ENCODE data around the gene PMPCB. TPM values are rescaled to one million over a fixed set of nuclear protein-coding genes. Genes with fewer than 3 reads are reported as not detected.

PMPCB gene, protein sequence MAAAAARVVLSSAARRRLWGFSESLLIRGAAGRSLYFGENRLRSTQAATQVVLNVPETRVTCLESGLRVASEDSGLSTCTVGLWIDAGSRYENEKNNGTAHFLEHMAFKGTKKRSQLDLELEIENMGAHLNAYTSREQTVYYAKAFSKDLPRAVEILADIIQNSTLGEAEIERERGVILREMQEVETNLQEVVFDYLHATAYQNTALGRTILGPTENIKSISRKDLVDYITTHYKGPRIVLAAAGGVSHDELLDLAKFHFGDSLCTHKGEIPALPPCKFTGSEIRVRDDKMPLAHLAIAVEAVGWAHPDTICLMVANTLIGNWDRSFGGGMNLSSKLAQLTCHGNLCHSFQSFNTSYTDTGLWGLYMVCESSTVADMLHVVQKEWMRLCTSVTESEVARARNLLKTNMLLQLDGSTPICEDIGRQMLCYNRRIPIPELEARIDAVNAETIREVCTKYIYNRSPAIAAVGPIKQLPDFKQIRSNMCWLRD
- 57.3 and 61.1 TPM in 2 replicates for total RNA-seq

DNA sequence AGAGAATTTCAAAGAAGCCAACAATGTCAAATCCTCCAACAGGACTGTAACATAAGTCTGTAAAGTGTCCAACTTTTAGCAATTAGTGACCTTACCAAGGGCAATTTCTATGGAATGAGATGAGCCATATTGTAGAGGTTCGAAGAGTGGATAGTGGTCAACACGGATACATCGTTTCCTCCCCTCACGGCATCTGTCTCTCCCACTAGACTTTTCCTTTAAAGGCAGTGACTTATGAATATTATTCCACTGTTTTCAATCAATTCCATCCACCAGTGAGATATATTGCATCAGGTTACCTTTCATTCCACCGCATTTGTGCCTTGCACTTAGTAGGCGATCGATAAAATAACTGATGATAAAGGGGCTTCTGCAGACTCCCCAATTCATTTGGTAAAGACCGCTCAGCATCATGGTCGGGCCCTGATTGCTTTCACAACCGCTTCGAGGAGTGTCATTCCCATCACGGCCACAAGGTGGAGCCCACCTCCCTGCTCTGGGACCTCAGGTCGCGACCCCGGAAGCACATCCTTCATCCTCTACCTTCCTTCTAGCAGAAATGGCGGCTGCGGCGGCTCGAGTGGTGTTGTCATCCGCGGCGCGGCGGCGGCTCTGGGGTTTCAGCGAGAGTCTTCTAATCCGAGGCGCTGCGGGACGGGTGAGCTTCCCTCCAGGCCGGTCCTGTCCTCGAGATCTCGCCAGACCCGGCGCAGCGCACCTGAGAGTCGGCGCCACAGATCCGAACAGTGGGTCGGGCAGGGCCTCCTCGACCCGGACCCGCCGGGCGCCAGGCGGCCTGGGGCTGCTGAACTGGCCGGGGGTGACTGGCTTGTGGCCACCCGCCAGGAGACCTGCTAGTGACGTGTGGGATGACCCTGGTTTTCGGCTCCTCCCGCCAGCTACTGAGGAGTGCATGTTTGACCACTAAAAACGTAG lies at the start of gene PMPCB:
Gene PMPCB (plus strand): TSS at position 535 of the 936 bp plus-strand sequence. CDS start 25 bp downstream, at position 560.

GRCh38 chr7:103344453-103345149 lies 47.4 kb downstream of the PMPCB start, which contains the start of gene DNAJC2:
DNAJC2 (minus strand) TSS chr7:103344767; CDS start chr7:103344622, 145 bp downstream.

GRCh38 chr7:103347507-103348267 lies 50.5 kb downstream of the PMPCB start, which contains the start of gene PSMC2:
PSMC2 (plus strand) TSS chr7:103347643; CDS start chr7:103347712, 69 bp downstream.

Other genes with a start within 250 kb of the PMPCB start
- 1.00 and 4.4 TPM in 2 replicates for gene FBXL13, start 222.6 kb upstream of the PMPCB start, total RNA-seq
- gene ARMC10, start 222.3 kb upstream of the PMPCB start, total RNA-seq, result 32.1 and 34.9 TPM in 2 replicates
- 11.2 and 12.5 TPM in 2 replicates for gene NAPEPLD, start 148.3 kb upstream of the PMPCB start, total RNA-seq
- 11.8 and 13.0 TPM in 2 replicates for gene DNAJC2, start 47.3 kb downstream of the PMPCB start, total RNA-seq
- 123 and 146 TPM in 2 replicates for gene PSMC2, start 50.2 kb downstream of the PMPCB start, total RNA-seq
- not detected in 2 replicates for gene SLC26A5, start 148.8 kb downstream of the PMPCB start, total RNA-seq